ENCODE measurements around the gene FAM136A.
A peak's percentile ranks its signal among the peaks of the same experiment; 100 is the strongest.

FAM136A gene

GRCh38 chr2:70301344-70302194, at the start of gene FAM136A:
TSS of gene FAM136A (minus strand) at chr2:70302067. CDS start at chr2:70302011, 56 bp downstream.
- Mint-ChIP-seq H3K9me3 (no peaks in the 10 kb centered on the region), H3K4me1 (peaks cover 8% of the 10 kb centered on the region), H3K27me3 (ENCODE audit: low read depth) (no peaks in the 10 kb centered on the region), H3K36me3 (ENCODE audit: low read depth) (peaks cover 23% of the 10 kb centered on the region), H3K4me3 (peak within 1 kb of the TSS; percentile 93 to 95 (median 94)), H3K27ac (peak within 1 kb of the TSS; percentile 83 to 97 (median 91))
- peak; percentile 95 to 98 (median 96) for TF ChIP-seq CTCF (IDR thresholded peaks at IDR 0.05; ENCODE audit: unreplicated experiment in 3 of 3)

- H3K27ac Mint-ChIP-seq, result no peak overlapping the region
- peaks cover 4% of the 10 kb centered on the region for H3K9me3 Mint-ChIP-seq
- no peak overlapping the region for H3K4me3 Mint-ChIP-seq
- peaks cover 16% of the 10 kb centered on the region for H3K27me3 Mint-ChIP-seq (ENCODE audit: low read depth)
- no peak for TF ChIP-seq CTCF (IDR thresholded peaks at IDR 0.05; ENCODE audit: unreplicated experiment in 3 of 3)
- no peaks in the 10 kb centered on the region for H3K4me1 Mint-ChIP-seq
- H3K36me3 Mint-ChIP-seq (ENCODE audit: low read depth), result no peaks in the 10 kb centered on the region
Observed at GRCh38 chr2:70349921-70350685, 48.2 kb upstream of the FAM136A start.

- H3K4me1 Mint-ChIP-seq, result no peaks in the 10 kb centered on the region
- H3K36me3 Mint-ChIP-seq (ENCODE audit: low read depth), result no peaks in the 10 kb centered on the region
- peaks cover 30% of the 10 kb centered on the region for H3K27me3 Mint-ChIP-seq (ENCODE audit: low read depth)
- TF ChIP-seq CTCF (IDR thresholded peaks at IDR 0.05; ENCODE audit: unreplicated experiment in 3 of 3), result no peak
- H3K9me3 Mint-ChIP-seq, result peaks cover 4% of the 10 kb centered on the region
- H3K4me3 Mint-ChIP-seq, result no peak overlapping the region
- H3K27ac Mint-ChIP-seq, result no peak overlapping the region
Observed at GRCh38 chr2:70347831-70348230, 46.0 kb upstream of the FAM136A start.

- H3K9me3 Mint-ChIP-seq, result no peaks in the 10 kb centered on the region
- no peak overlapping the region for H3K27ac Mint-ChIP-seq
- no peaks in the 10 kb centered on the region for H3K4me1 Mint-ChIP-seq
- H3K4me3 Mint-ChIP-seq, result no peak overlapping the region
- peaks cover 45% of the 10 kb centered on the region for H3K27me3 Mint-ChIP-seq (ENCODE audit: low read depth)
- H3K36me3 Mint-ChIP-seq (ENCODE audit: low read depth), result no peaks in the 10 kb centered on the region
- TF ChIP-seq CTCF (IDR thresholded peaks at IDR 0.05; ENCODE audit: unreplicated experiment in 3 of 3), result no peak
Observed at GRCh38 chr2:70344195-70344594, 42.3 kb upstream of the FAM136A start.

- no peak overlapping the region for H3K4me3 Mint-ChIP-seq
- H3K4me1 Mint-ChIP-seq, result no peaks in the 10 kb centered on the region
- peaks cover 38% of the 10 kb centered on the region for H3K27me3 Mint-ChIP-seq (ENCODE audit: low read depth)
- H3K27ac Mint-ChIP-seq, result no peak overlapping the region
- no peaks in the 10 kb centered on the region for H3K9me3 Mint-ChIP-seq
- no peak for TF ChIP-seq CTCF (IDR thresholded peaks at IDR 0.05; ENCODE audit: unreplicated experiment in 3 of 3)
- no peaks in the 10 kb centered on the region for H3K36me3 Mint-ChIP-seq (ENCODE audit: low read depth)
Observed at GRCh38 chr2:70341477-70341765, 39.6 kb upstream of the FAM136A start.

Data from nephron (organoid).